Stimulated activated CD4-positive, alpha-beta T cell treated with anti-CD3 and anti-CD28 coated beads, TNF-alpha, amount 100 ng/mL, for 48 hours (primary cell): ENCODE data around the gene POLR3H.
"Not testable (repeated sequence)": the region's sequence is repeated elsewhere in the genome, so short reads cannot be mapped to it uniquely, and the experiment has no call there.

Experiments used
- DNase-seq, 3 donors: peaks; one replicate each; pipeline ENCODE4 v3.0.0-alpha.2; 2020; ENCODE audit warnings: low read depth in 3 of 3

POLR3H gene

GRCh38 chr22:41564563-41564962, 20.3 kb upstream of the POLR3H start:
- DNase-seq = no peak

GRCh38 chr22:41563051-41563711, 18.9 kb upstream of the POLR3H start:
- DNase-seq = no peak

GRCh38 chr22:41562461-41562860, 18.2 kb upstream of the POLR3H start:
- no peak for DNase-seq

- DNase-seq = no peak
Observed at GRCh38 chr22:41561788-41562187, 17.5 kb upstream of the POLR3H start.

- no peak for DNase-seq
Observed at GRCh38 chr22:41561335-41561734, 17.1 kb upstream of the POLR3H start.

GRCh38 chr22:41560095-41560471, 15.8 kb upstream of the POLR3H start:
- no peak for DNase-seq

GRCh38 chr22:41558241-41558630, 14.0 kb upstream of the POLR3H start:
- DNase-seq = not testable (repeated sequence)

- no peak for DNase-seq
Observed at GRCh38 chr22:41557401-41558240, 13.4 kb upstream of the POLR3H start.

GRCh38 chr22:41556561-41556960, 12.3 kb upstream of the POLR3H start:
- DNase-seq = no peak

GRCh38 chr22:41555325-41555982, 11.2 kb upstream of the POLR3H start:
- DNase-seq = no peak

- no peak for DNase-seq
Observed at GRCh38 chr22:41551877-41552582, 7.8 kb upstream of the POLR3H start.

GRCh38 chr22:41550952-41551491, 6.8 kb upstream of the POLR3H start:
- no peak for DNase-seq

- DNase-seq = no peak
Observed at GRCh38 chr22:41548830-41549211, 4.6 kb upstream of the POLR3H start.

GRCh38 chr22:41544671-41545476, 604 bp upstream of the POLR3H start:
- DNase-seq = no peak

- DNase-seq = no peak
Observed at GRCh38 chr22:41542224-41542623, 2.0 kb downstream of the POLR3H start.

- DNase-seq = no peak
Observed at GRCh38 chr22:41541484-41541883, 2.8 kb downstream of the POLR3H start.

- no peak for DNase-seq
Observed at GRCh38 chr22:41540365-41540764, 3.9 kb downstream of the POLR3H start.

GRCh38 chr22:41540006-41540315, 4.3 kb downstream of the POLR3H start:
- DNase-seq = no peak

- no peak for DNase-seq
Observed at GRCh38 chr22:41539146-41540005, 4.9 kb downstream of the POLR3H start.

GRCh38 chr22:41538583-41538982, 5.7 kb downstream of the POLR3H start:
- no peak for DNase-seq
